ENCODE measurements around the gene RAD54L2. TPM values are rescaled to one million over a fixed set of nuclear protein-coding genes. Genes with fewer than 3 reads are reported as not detected.
"Not testable (repeated sequence)": the region's sequence is repeated elsewhere in the genome, so short reads cannot be mapped to it uniquely, and the experiment has no call there.

RAD54L2 gene
- total RNA-seq, 3 donors from 2014 or later: 20.2 to 28.5 (median 22.6) TPM

DNA sequence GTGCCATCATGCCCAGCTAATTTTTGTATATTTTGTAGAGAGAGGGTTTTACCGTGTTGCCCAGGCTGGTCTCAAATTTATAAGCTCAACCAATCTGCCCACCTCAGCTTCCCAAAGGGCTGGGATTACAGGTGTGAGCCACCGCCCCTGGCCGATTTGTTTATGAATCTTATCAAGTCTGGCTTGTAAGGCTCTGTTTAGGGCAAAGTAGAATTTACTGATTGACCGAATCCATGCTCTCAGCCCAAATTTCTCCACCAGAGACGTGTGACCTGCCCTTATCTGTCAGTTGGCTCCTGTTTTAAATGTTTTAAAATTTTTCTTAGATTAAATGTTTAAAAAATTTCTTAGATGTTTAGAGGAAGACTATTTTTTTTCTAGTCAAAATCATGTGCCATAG lies 19.5 kb downstream of the RAD54L2 start:
- intact Hi-C loops (cut with DNase I; ENCODE audit: low total_unique reads): loop anchor here (2.0 kb wide), 1 partner anchor 15 kb away; no protein-coding TSS in a partner anchor
- H3K27me3 ChIP-seq: no peaks in the 10 kb centered on the region
- H3K36me3 ChIP-seq: no peaks in the 10 kb centered on the region
- DNase-seq (ENCODE audit: low spot score in 2 of 2): no peak
- no peak overlapping the region for H3K27ac ChIP-seq
- TF ChIP-seq POLR2AphosphoS5 (IDR thresholded peaks at IDR 0.05) (no peak), POLR2A (IDR thresholded peaks at IDR 0.05) (no peak)
- TF ChIP-seq, protein P1, sequence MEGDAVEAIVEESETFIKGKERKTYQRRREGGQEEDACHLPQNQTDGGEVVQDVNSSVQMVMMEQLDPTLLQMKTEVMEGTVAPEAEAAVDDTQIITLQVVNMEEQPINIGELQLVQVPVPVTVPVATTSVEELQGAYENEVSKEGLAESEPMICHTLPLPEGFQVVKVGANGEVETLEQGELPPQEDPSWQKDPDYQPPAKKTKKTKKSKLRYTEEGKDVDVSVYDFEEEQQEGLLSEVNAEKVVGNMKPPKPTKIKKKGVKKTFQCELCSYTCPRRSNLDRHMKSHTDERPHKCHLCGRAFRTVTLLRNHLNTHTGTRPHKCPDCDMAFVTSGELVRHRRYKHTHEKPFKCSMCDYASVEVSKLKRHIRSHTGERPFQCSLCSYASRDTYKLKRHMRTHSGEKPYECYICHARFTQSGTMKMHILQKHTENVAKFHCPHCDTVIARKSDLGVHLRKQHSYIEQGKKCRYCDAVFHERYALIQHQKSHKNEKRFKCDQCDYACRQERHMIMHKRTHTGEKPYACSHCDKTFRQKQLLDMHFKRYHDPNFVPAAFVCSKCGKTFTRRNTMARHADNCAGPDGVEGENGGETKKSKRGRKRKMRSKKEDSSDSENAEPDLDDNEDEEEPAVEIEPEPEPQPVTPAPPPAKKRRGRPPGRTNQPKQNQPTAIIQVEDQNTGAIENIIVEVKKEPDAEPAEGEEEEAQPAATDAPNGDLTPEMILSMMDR (IDR thresholded peaks at IDR 0.05): no peak
- H3K4me3 ChIP-seq: no peak overlapping the region
- no peaks in the 10 kb centered on the region for H3K9me3 ChIP-seq
- no peaks in the 10 kb centered on the region for H3K4me1 ChIP-seq

DNA sequence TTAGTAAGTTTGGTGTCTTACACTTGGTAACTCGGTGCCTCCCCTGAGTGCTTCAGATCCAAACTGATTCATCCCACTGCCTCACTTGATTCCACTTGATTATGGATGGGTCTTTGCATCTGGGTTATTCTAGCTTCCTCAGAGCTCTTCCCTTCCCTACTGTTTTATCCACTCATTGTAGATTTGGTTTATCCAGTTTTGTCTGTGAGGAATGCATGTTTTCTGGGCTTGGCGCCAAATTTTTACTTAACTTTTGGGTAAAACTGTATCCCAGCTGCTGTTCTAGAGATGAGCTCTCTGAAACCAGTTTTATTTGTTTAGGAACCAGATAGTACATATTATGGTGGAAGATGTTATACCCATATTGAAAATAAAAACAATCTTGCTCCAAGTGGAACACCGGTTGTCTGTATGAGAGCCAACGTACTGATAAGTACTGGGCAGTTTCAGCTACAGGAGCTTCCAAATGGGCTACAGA lies 20.9 kb downstream of the RAD54L2 start:
- DNase-seq (ENCODE audit: low spot score in 2 of 2): no peak
- no peaks in the 10 kb centered on the region for H3K9me3 ChIP-seq
- TF ChIP-seq, protein P1 (IDR thresholded peaks at IDR 0.05): no peak
- H3K36me3 ChIP-seq: no peaks in the 10 kb centered on the region
- H3K4me1 ChIP-seq: no peaks in the 10 kb centered on the region
- intact Hi-C loops (cut with DNase I; ENCODE audit: low total_unique reads): loop anchor here (2.0 kb wide), 1 partner anchor 13 kb away; no protein-coding TSS in a partner anchor
- peak overlapping the region in 1 of 2 donors; percentile 7 for H3K27ac ChIP-seq
- no peak overlapping the region for H3K4me3 ChIP-seq
- no peaks in the 10 kb centered on the region for H3K27me3 ChIP-seq

DNA sequence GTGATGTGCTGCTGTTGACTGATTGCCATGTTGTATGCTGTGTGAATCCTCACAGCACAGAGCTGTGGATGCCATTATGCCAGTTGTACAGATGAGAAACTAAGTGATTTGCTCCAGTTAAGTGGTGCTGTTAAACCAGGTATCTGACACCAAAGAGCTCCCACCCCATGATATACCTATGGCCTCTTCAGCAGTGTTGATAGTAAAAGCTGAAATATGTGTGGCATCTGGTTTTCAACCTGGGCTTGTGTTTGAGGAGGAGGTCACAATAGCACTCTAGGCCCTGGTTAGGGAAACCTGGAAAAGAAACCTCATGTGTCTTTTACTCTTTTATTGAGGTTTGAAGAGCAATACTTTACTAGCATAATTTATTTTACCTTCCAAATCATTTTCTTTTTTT lies 21.4 kb downstream of the RAD54L2 start:
- no peak overlapping the region for H3K4me3 ChIP-seq
- H3K27ac ChIP-seq: peak overlapping the region in 1 of 2 donors; percentile 7
- H3K27me3 ChIP-seq: no peaks in the 10 kb centered on the region
- H3K9me3 ChIP-seq: no peaks in the 10 kb centered on the region
- no peaks in the 10 kb centered on the region for H3K36me3 ChIP-seq
- intact Hi-C loops (cut with DNase I; ENCODE audit: low total_unique reads): loop anchor here (2.0 kb wide), 1 partner anchor 13 kb away; no protein-coding TSS in a partner anchor
- no peak for TF ChIP-seq POLR2AphosphoS5 (IDR thresholded peaks at IDR 0.05)
- TF ChIP-seq POLR2A (IDR thresholded peaks at IDR 0.05): no peak
- TF ChIP-seq, protein P1 (IDR thresholded peaks at IDR 0.05): no peak
- no peaks in the 10 kb centered on the region for H3K4me1 ChIP-seq
- DNase-seq (ENCODE audit: low spot score in 2 of 2): no peak

DNA sequence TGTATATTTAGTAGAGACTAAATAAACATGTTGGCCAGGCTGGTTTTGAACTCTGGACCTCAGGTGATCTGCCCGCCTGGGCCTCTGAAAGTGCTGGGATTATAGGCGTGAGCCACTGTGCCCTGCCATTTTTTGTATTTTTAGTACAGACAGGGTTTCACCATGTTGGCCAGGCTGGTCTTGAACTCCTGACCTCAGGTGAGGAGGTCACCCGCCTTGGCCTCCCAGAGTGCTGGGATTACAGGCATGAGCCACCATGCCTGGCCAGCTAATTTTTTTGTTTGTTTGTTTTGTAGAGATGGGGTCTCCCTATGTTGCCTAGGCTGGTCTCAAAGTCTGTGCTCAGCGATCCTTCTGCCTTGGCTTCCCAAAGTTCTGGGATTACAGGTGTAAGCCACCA lies 23.9 kb downstream of the RAD54L2 start:
- intact Hi-C loops (cut with DNase I; ENCODE audit: low total_unique reads); H3K4me3 ChIP-seq; H3K27me3 ChIP-seq; H3K36me3 ChIP-seq; H3K27ac ChIP-seq; DNase-seq (ENCODE audit: low spot score in 2 of 2); H3K4me1 ChIP-seq; H3K9me3 ChIP-seq: not testable (repeated sequence)

DNA sequence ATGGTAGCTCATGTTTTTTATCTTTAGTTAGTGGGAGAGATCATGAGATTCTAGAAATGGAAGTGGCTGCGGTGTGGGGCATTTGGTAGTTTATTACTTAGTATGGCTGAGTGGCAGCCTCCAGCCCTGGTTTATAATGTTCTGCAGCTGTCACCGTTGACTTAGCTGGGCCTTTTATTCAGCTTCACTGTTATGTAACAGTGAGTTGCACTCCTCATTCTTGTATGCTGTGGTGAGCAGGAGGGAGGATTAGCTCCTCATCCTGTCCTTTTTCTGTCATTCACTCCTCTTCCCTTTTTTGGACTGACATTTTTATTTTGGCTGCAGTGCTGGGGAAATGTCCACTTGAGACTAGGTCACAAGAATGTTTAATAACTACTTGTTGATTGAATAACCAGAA lies 29.5 kb downstream of the RAD54L2 start:
- Histone ChIP-seq H3K36me3 (no peaks in the 10 kb centered on the region), H3K27ac (no peak overlapping the region), H3K4me3 (no peak overlapping the region), H3K9me3 (no peaks in the 10 kb centered on the region), H3K27me3 (no peaks in the 10 kb centered on the region), H3K4me1 (no peaks in the 10 kb centered on the region)
- no peak for DNase-seq (ENCODE audit: low spot score in 2 of 2)
- TF ChIP-seq POLR2AphosphoS5 (IDR thresholded peaks at IDR 0.05): no peak
- TF ChIP-seq POLR2A (IDR thresholded peaks at IDR 0.05): no peak
- TF ChIP-seq, protein P1 (IDR thresholded peaks at IDR 0.05): no peak
- intact Hi-C loops (cut with DNase I; ENCODE audit: low total_unique reads): no loop called here

DNA sequence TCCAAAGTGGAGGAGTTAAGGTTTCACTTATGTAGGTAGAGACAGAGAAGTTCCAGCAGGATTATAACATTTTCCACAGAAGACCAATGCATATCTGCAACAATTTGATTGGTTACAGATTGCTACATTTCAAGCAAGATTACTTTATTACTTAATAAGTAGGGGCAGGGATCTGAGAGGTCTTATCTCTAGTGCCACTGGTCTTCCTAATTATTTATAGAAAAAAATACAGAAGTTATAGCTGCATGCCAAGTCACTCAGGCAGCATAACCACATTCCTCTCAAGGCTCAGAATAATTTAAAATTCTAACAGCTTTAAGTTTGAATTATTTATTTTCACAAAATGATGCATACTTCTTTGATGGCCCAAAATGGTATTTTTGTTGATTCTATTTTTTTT lies 30.5 kb downstream of the RAD54L2 start:
- H3K27ac ChIP-seq: no peak overlapping the region

More for the DNA sequence above, 30.5 kb downstream of the RAD54L2 start:
- DNase-seq (ENCODE audit: low spot score in 2 of 2): no peak
- no peaks in the 10 kb centered on the region for H3K36me3 ChIP-seq
- H3K4me3 ChIP-seq: no peak overlapping the region
- TF ChIP-seq POLR2AphosphoS5 (IDR thresholded peaks at IDR 0.05) (no peak), POLR2A (IDR thresholded peaks at IDR 0.05) (no peak)
- TF ChIP-seq, protein P1 (IDR thresholded peaks at IDR 0.05): no peak
- no peaks in the 10 kb centered on the region for H3K27me3 ChIP-seq
- H3K4me1 ChIP-seq: no peaks in the 10 kb centered on the region
- no peaks in the 10 kb centered on the region for H3K9me3 ChIP-seq
- intact Hi-C loops (cut with DNase I; ENCODE audit: low total_unique reads): no loop called here

All from breast epithelium (tissue), 4 donors.